DND-41 (cell line): ENCODE measurements around the gene OR8B8.

Source experiments
- ATAC-seq: fragments of 200-7000 bp; cut with Tn5 transposase; 3 replicates; pipeline ENCODE4 v1.9.1; 2021; ENCODE audit warnings: low read depth; ENCODE audit not compliant: insufficient read depth
- DNase-seq: peaks from one replicate; pipeline ENCODE4 v3.0.0-alpha.2; 2020
- H2AFZ ChIP-seq: 2 replicates; pipeline ENCODE4 v1.6.0; 2012; ENCODE audit warnings: low read depth, low read length
- H3K27ac ChIP-seq: 2 replicates; pipeline ENCODE4 v1.5.1; 2012; ENCODE audit warnings: low read length, inconsistent platforms
- H3K27me3 ChIP-seq: fragments of 200-600 bp; sonication (generic); 2 replicates; pipeline ENCODE4 v1.6.0; 2012; ENCODE audit warnings: low read length, mild to moderate bottlenecking, inconsistent platforms; ENCODE audit not compliant: insufficient read depth, poor library complexity
- H3K36me3 ChIP-seq: 2 replicates; pipeline ENCODE4 v1.5.1; 2012; ENCODE audit warnings: low read length, inconsistent platforms; ENCODE audit not compliant: insufficient read depth
- H3K4me1 ChIP-seq: 2 replicates; pipeline ENCODE4 v1.5.1; 2012; ENCODE audit warnings: mild to moderate bottlenecking, low read length; ENCODE audit not compliant: insufficient read depth
- H3K4me2 ChIP-seq: 2 replicates; pipeline ENCODE4 v1.6.0; 2012; ENCODE audit warnings: mild to moderate bottlenecking, moderate library complexity, low read length, inconsistent platforms; ENCODE audit not compliant: insufficient read depth
- H3K4me3 ChIP-seq, 2 experiments: fragments of 200-600 bp in 1 of 2; shearing (Covaris generic) in 1 of 2; 2 replicates each; pipeline ENCODE4 v1.5.1; 2012 to 2016; ENCODE audit warnings: inconsistent platforms in 2 of 2, low read length in 2 of 2, mild to moderate bottlenecking in 2 of 2, low read depth in 1 of 2, moderate library complexity in 1 of 2
- H3K79me2 ChIP-seq: 2 replicates; pipeline ENCODE4 v1.6.0; 2012; ENCODE audit warnings: low read length, inconsistent platforms; ENCODE audit not compliant: insufficient read depth
- H3K9ac ChIP-seq: 2 replicates; pipeline ENCODE4 v1.6.0; 2012; ENCODE audit warnings: low read depth, mild to moderate bottlenecking, inconsistent platforms, low read length, moderate library complexity
- H3K9me3 ChIP-seq: 2 replicates; pipeline ENCODE4 v1.5.1; 2012; ENCODE audit warnings: low read length, moderate library complexity, mild to moderate bottlenecking, inconsistent platforms; ENCODE audit not compliant: insufficient read depth, severe bottlenecking
- H4K20me1 ChIP-seq: 2 replicates; pipeline ENCODE4 v1.6.0; 2012; ENCODE audit warnings: low read length; ENCODE audit not compliant: insufficient read depth
- CTCF ChIP-seq: IDR thresholded peaks from 2 replicates; pipeline ENCODE4 v1.5.1; 2012; ENCODE audit warnings: borderline replicate concordance, low read length, moderate library complexity, mild to moderate bottlenecking; ENCODE audit not compliant: poor library complexity, severe bottlenecking; ENCODE audit errors: extremely low read depth
- EZH2 ChIP-seq: IDR thresholded peaks from 3 replicates; pipeline ENCODE4 v1.6.1; 2012; ENCODE audit warnings: borderline replicate concordance, low read depth, mild to moderate bottlenecking, moderate library complexity, low read length, inconsistent platforms; ENCODE audit not compliant: severe bottlenecking

Gene OR8B8

GRCh38 chr11:124482362-124483147, 37.1 kb upstream of the OR8B8 start:
- Histone ChIP-seq H3K9me3 (no peaks in the 10 kb centered on the region), H4K20me1 (no peaks in the 10 kb centered on the region), H3K4me3 (no peak overlapping the region), H3K27me3 (peaks cover 3% of the 10 kb centered on the region), H3K27ac (no peak overlapping the region), H3K79me2 (no peaks in the 10 kb centered on the region), H2AFZ (no peak overlapping the region), H3K4me2 (peak overlapping the region; percentile 42; the same call in 1 of the 2 replicates), H3K9ac (no peak overlapping the region), H3K4me1 (peaks cover 20% of the 10 kb centered on the region), H3K36me3 (no peaks in the 10 kb centered on the region)
- DNase-seq (no peak), ATAC-seq (no peak)
- TF ChIP-seq EZH2 (no peak), CTCF (no peak)

- H3K4me1 ChIP-seq: peaks cover 20% of the 10 kb centered on the region
- H3K27me3 ChIP-seq: peaks cover 3% of the 10 kb centered on the region
- no peaks in the 10 kb centered on the region for H3K9me3 ChIP-seq
- peak; percentile 48 for DNase-seq
- H3K27ac ChIP-seq: no peak overlapping the region
- no peaks in the 10 kb centered on the region for H4K20me1 ChIP-seq
- H2AFZ ChIP-seq: peak overlapping the region; percentile 67
- H3K36me3 ChIP-seq: no peaks in the 10 kb centered on the region
- no peaks in the 10 kb centered on the region for H3K79me2 ChIP-seq
- peak overlapping the region; percentile 64 for H3K4me2 ChIP-seq
- peak; percentile 97 for ATAC-seq
- H3K9ac ChIP-seq: no peak overlapping the region
- H3K4me3 ChIP-seq: peak overlapping the region in 1 of 2 experiments; percentile 48; a peak in 2 of 4 replicates
- TF ChIP-seq EZH2: no peak
- no peak for TF ChIP-seq CTCF
Measured at GRCh38 chr11:124481365-124482323, 36.1 kb upstream of the OR8B8 start.

- H3K9me3 ChIP-seq: no peaks in the 10 kb centered on the region
- no peaks in the 10 kb centered on the region for H4K20me1 ChIP-seq
- ATAC-seq (no peak), DNase-seq (no peak)
- peaks cover 20% of the 10 kb centered on the region for H3K4me1 ChIP-seq
- TF ChIP-seq EZH2 (no peak), CTCF (no peak)
- H3K36me3 ChIP-seq: no peaks in the 10 kb centered on the region
- no peak overlapping the region for H3K9ac ChIP-seq
- no peaks in the 10 kb centered on the region for H3K79me2 ChIP-seq
- peaks cover 8% of the 10 kb centered on the region for H3K27me3 ChIP-seq
- H3K4me3 ChIP-seq: no peak overlapping the region
- H2AFZ ChIP-seq: no peak overlapping the region
- H3K4me2 ChIP-seq: no peak overlapping the region
- H3K27ac ChIP-seq: no peak overlapping the region
Measured at GRCh38 chr11:124479561-124479960, 34.1 kb upstream of the OR8B8 start.
